GM21526 (cell line): ENCODE results near the gene ZNHIT3.

ENCODE experiments used
- ATAC-seq: cut with Tn5 transposase; IDR thresholded peaks from one replicate; pipeline ENCODE4 v1.9.1; 2021; ENCODE audit warnings: moderate library complexity; ENCODE audit not compliant: unreplicated experiment, low FRiP score

ZNHIT3 gene

DNA sequence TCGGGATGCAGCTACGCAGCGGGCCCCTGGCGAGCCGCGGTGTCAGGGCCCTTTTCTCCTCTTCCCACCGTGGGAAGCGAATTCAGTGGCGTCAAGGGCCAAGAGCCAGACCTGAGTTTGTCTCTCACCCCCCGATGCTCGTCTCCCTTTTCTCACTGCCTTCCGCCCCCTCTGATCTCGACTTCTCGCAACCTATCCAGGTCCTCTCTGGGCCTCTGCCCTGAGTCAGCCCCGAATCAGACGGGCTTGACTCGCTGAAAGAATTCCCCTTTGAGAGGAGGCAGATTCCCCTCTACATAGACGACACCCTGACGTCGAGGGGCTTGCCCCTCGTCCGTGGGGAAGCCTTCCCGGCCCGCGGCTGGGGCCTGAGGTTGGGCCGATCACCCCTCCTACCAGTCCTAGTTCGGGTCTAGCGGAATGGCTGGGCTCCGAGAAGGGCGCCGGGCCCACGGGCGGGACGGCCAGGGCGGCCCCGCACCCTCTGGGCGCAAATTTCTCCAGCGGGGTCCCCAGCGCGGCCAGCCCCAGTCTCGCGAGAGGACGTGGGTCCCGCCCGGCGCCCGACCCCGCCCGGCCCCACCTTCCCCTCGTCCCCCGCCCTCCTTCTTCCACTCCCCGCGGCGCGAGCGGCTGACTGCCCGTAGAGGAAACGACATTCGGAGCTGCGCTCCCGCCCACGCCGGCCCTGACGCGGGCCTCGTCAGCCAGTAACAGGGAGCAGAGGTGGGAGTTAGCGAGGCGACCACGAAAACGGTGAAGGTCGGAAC, 58.0 kb downstream of the ZNHIT3 start, which contains the start of gene GGNBP2:
Gene GGNBP2, plus strand, starts transcription at position 613 of the 770 bp plus-strand sequence. CDS start 806 bp downstream, outside the sequence.
- ATAC-seq = peak; percentile 47

DNA sequence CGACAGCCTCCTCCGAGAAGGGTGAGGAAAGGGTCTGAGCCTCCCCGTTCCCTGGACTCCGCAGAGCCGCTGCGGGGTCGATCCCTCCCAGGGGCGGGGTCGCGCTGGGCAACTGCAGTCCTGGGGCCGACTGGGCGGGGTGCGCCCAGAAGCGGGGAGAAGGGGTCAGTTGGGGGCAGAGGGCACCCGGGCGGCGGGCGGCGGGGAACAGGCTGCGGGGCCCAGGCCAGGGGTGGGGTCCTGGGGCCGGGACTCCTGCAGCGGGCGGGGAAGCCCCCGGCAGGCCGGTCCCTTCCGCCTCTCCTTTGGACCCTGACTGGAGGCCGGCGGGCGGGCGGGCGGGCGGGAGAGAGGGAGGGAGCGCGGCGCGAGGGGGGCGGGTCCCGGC, 58.6 kb downstream of the ZNHIT3 start:
- ATAC-seq = no peak
